H1 (cell line): ENCODE measurements around the gene GAS7. TPM values are rescaled to one million over a fixed set of nuclear protein-coding genes. Genes with fewer than 3 reads are reported as not detected.

ENCODE experiments used
- CTCF ChIA-PET: fragments of 300-600 bp; sonication (Branson Sonifier 250); formaldehyde crosslinking; loops from one replicate; lab custom pipeline; 2021; ENCODE audit not compliant: partially characterized antibody; lab: Charles Lee
- POLR2A ChIA-PET: fragments of 300-600 bp; sonication (Branson Sonifier 250); formaldehyde crosslinking; loops from one replicate; lab custom pipeline; 2021; ENCODE audit warnings: inconsistent platforms; ENCODE audit not compliant: partially characterized antibody; lab: Charles Lee
- DNase-seq, 2 experiments: peaks; one replicate each; pipeline versions ENCODE4 v3.0.0 to v3.0.0-alpha.2; 2010 to 2022; ENCODE audit warnings: low spot score in 2 of 2, low read depth in 1 of 2, mixed read lengths in 1 of 2
- FAIRE-seq: peaks from 2 replicates; lab custom pipeline; 2011; peaks lifted over from hg19 to GRCh38; lab: Jason Lieb, UNC
- H2AFZ ChIP-seq: 2 replicates; pipeline ENCODE4 v1.8.1; 2012; ENCODE audit warnings: low read length, inconsistent platforms
- H2AK5ac ChIP-seq: 2 replicates; pipeline ENCODE4 v1.6.1; 2013; ENCODE audit warnings: low read depth, low read length
- H2BK120ac ChIP-seq: replicated peaks from 2 replicates; pipeline ENCODE3; 2013; ENCODE audit warnings: low read depth, low read length, inconsistent platforms
- H2BK12ac ChIP-seq: 2 replicates; pipeline ENCODE4 v1.6.1; 2013; ENCODE audit warnings: low read depth, low read length
- H2BK15ac ChIP-seq: 2 replicates; pipeline ENCODE4 v1.6.1; 2013; ENCODE audit warnings: low read length
- H2BK20ac ChIP-seq: 2 replicates; pipeline ENCODE4 v1.6.1; 2013; ENCODE audit warnings: low read length
- H2BK5ac ChIP-seq: 2 replicates; pipeline ENCODE4 v1.6.1; 2013; ENCODE audit warnings: low read depth, low read length
- H3K14ac ChIP-seq: 2 replicates; pipeline ENCODE4 v1.6.1; 2013; ENCODE audit warnings: inconsistent platforms; ENCODE audit not compliant: insufficient read length
- H3K18ac ChIP-seq: 2 replicates; pipeline ENCODE4 v1.6.1; 2013; ENCODE audit warnings: low read length; ENCODE audit errors: extremely low read depth
- H3K23ac ChIP-seq: 2 replicates; pipeline ENCODE4 v1.6.1; 2013; ENCODE audit warnings: inconsistent platforms; ENCODE audit not compliant: insufficient read length
- H3K23me2 ChIP-seq: 2 replicates; pipeline ENCODE4 v1.6.1; 2013; ENCODE audit warnings: low read depth, low read length
- H3K27ac ChIP-seq: 2 replicates; pipeline ENCODE4 v1.6.1; 2011; ENCODE audit warnings: low read depth, low read length, inconsistent platforms
- H3K27me3 ChIP-seq, 4 experiments: replicated peaks in 1 of 4; 1 replicate in 1 of 4; 2 replicates in 3 of 4; pipeline versions ENCODE4 v1.6.1 to v1.8.1; 2011 to 2013; ENCODE audit warnings: low read length in 3 of 4, mild to moderate bottlenecking in 3 of 4, inconsistent platforms in 2 of 4, mixed read lengths in 2 of 4, moderate library complexity in 1 of 4; ENCODE audit not compliant: control insufficient read depth in 3 of 4, insufficient read depth in 3 of 4; ENCODE audit errors: extremely low read depth in 1 of 4
- H3K36me3 ChIP-seq, 4 experiments: 2 replicates each; pipeline versions ENCODE4 v1.6.1 to v1.8.1; 2011 to 2013; ENCODE audit warnings: mild to moderate bottlenecking in 4 of 4, low read length in 3 of 4, moderate library complexity in 2 of 4, control low read depth in 1 of 4, inconsistent platforms in 1 of 4; ENCODE audit not compliant: insufficient read depth in 4 of 4, control insufficient read depth in 2 of 4
- H3K4ac ChIP-seq: replicated peaks from 2 replicates; pipeline ENCODE3; 2013; ENCODE audit warnings: low read length, low read depth, mixed read lengths, inconsistent platforms; ENCODE audit not compliant: insufficient read length
- H3K4me1 ChIP-seq, 4 experiments: replicated peaks in 1 of 4; 1 replicate in 1 of 4; 2 replicates in 3 of 4; pipeline versions ENCODE4 v1.6.1 to v1.8.1; 2011 to 2013; ENCODE audit warnings: low read length in 3 of 4, inconsistent platforms in 2 of 4, mixed read lengths in 1 of 4; ENCODE audit not compliant: insufficient read depth in 4 of 4, control insufficient read depth in 3 of 4
- H3K4me2 ChIP-seq, 2 experiments: 2 replicates each; pipeline versions ENCODE4 v1.6.1 to v1.8.1; 2011 to 2013; ENCODE audit warnings: low read depth in 2 of 2, low read length in 2 of 2, control low read depth in 1 of 2, inconsistent platforms in 1 of 2, mild to moderate bottlenecking in 1 of 2; ENCODE audit not compliant: insufficient read depth in 1 of 2
- H3K4me3 ChIP-seq, 4 experiments: fragments of 200-600, 300-600 bp in 1 of 4; sonication (generic), shearing (Covaris generic), sonication (Bioruptor Twin) in 1 of 4; 2 replicates each; pipeline versions ENCODE4 v1.5.1 to v1.8.1; 2011 to 2016; ENCODE audit warnings: low read length in 4 of 4, low read depth in 3 of 4, control low read depth in 2 of 4, inconsistent platforms in 2 of 4, mild to moderate bottlenecking in 2 of 4, mixed read lengths in 1 of 4, moderate library complexity in 1 of 4; ENCODE audit not compliant: insufficient read depth in 2 of 4; ENCODE audit errors: extremely low read depth in 1 of 4
- H3K56ac ChIP-seq: replicated peaks from 2 replicates; pipeline ENCODE3; 2013; ENCODE audit warnings: low read depth, mild to moderate bottlenecking, mixed read lengths, low read length, inconsistent platforms; ENCODE audit not compliant: insufficient read length
- H3K79me1 ChIP-seq: 2 replicates; pipeline ENCODE4 v1.6.1; 2013; ENCODE audit warnings: low read depth, low read length, control low read depth
- H3K79me2 ChIP-seq, 2 experiments: 2 replicates each; pipeline versions ENCODE4 v1.6.1 to v1.8.1; 2012 to 2013; ENCODE audit warnings: low read length in 2 of 2, mild to moderate bottlenecking in 2 of 2, inconsistent platforms in 1 of 2; ENCODE audit not compliant: insufficient read depth in 2 of 2, control insufficient read depth in 1 of 2
- H3K9ac ChIP-seq, 4 experiments: replicated peaks in 1 of 4; 1 replicate in 1 of 4; 2 replicates in 3 of 4; pipeline versions ENCODE4 v1.6.1 to v1.8.1; 2011 to 2013; ENCODE audit warnings: low read depth in 3 of 4, low read length in 3 of 4, control low read depth in 2 of 4, mild to moderate bottlenecking in 2 of 4, moderate library complexity in 2 of 4, inconsistent platforms in 1 of 4; ENCODE audit errors: extremely low read depth in 1 of 4
- H3K9me3 ChIP-seq, 2 experiments: 2 replicates each; pipeline versions ENCODE4 v1.6.1 to v1.8.1; 2012 to 2013; ENCODE audit warnings: mild to moderate bottlenecking in 2 of 2, moderate library complexity in 2 of 2, control low read depth in 1 of 2, inconsistent platforms in 1 of 2, low read depth in 1 of 2, low read length in 1 of 2, mixed read lengths in 1 of 2; ENCODE audit not compliant: insufficient read depth in 2 of 2
- H4K20me1 ChIP-seq, 2 experiments: replicated peaks in 1 of 2; 2 replicates each; pipeline versions ENCODE3 to v1.8.1; 2011 to 2013; ENCODE audit warnings: inconsistent platforms in 2 of 2, low read length in 2 of 2, mild to moderate bottlenecking in 1 of 2; ENCODE audit not compliant: insufficient read depth in 2 of 2, control insufficient read depth in 1 of 2
- H4K5ac ChIP-seq: 2 replicates; pipeline ENCODE4 v1.6.1; 2013; ENCODE audit warnings: low read length, low read depth, mixed read lengths, inconsistent platforms; ENCODE audit not compliant: insufficient read length
- H4K8ac ChIP-seq: 2 replicates; pipeline ENCODE4 v1.8.0; 2013; ENCODE audit warnings: mild to moderate bottlenecking, moderate library complexity, low read length, inconsistent platforms; ENCODE audit not compliant: insufficient read depth; ENCODE audit errors: extremely low read depth
- H4K91ac ChIP-seq: replicated peaks from 2 replicates; pipeline ENCODE3; 2013; ENCODE audit warnings: low read length, mixed read lengths, inconsistent platforms; ENCODE audit not compliant: insufficient read length
- CBX5 ChIP-seq: fragments of 300-800, 300-1000 bp; sonication (generic); IDR thresholded peaks from 2 replicates; pipeline ENCODE4 v1.7.1; 2016; ENCODE audit warnings: antibody characterized with exemption, low read length, low read depth
- HDAC6 ChIP-seq: IDR thresholded peaks from one replicate; pipeline ENCODE4 v1.7.1; 2012; ENCODE audit warnings: low read depth, mild to moderate bottlenecking, inconsistent platforms, low read length, moderate library complexity
- KDM1A ChIP-seq: fragments of 200-600, 300-600 bp; sonication (generic); IDR thresholded peaks from 2 replicates; pipeline ENCODE4 v1.7.1; 2016; ENCODE audit warnings: mild to moderate bottlenecking, low read length, borderline replicate concordance
- POLR2A ChIP-seq, 2 experiments: IDR thresholded peaks; 1 replicate in 1 of 2; 2 replicates in 1 of 2; pipeline ENCODE4 v1.6.1; 2011; ENCODE audit warnings: low read depth in 2 of 2, low read length in 2 of 2, mild to moderate bottlenecking in 2 of 2; ENCODE audit errors: control extremely low read depth in 1 of 2
- RFX5 ChIP-seq: IDR thresholded peaks from 2 replicates; pipeline ENCODE4 v1.6.1; 2011; ENCODE audit warnings: low read depth, low read length, improper control_type of control experiment, borderline replicate concordance
- SRF ChIP-seq: IDR thresholded peaks from 2 replicates; pipeline ENCODE4 v1.6.1; 2011; ENCODE audit warnings: mild to moderate bottlenecking, low read depth, low read length, moderate library complexity
- TEAD4 ChIP-seq: IDR thresholded peaks from 2 replicates; pipeline ENCODE4 v1.6.1; 2012; ENCODE audit warnings: low read depth, low read length, inconsistent platforms, mixed read lengths
- YY1 ChIP-seq: IDR thresholded peaks from 2 replicates; pipeline ENCODE4 v1.6.1; 2011; ENCODE audit warnings: low read depth, mild to moderate bottlenecking, low read length
- ZNF274 ChIP-seq: IDR thresholded peaks from 2 replicates; pipeline ENCODE4 v1.7.0; 2012; ENCODE audit warnings: low read length, borderline replicate concordance; ENCODE audit errors: extremely low read depth
- WGBS, 2 experiments: shearing (Covaris generic) in 1 of 2; methylation state at CpG; one replicate each; pipeline versions ENCODE4 v1.1.6 to v1.1.7; 2013 to 2015; ENCODE audit warnings: low lambda C conversion rate in 2 of 2, mixed read lengths in 2 of 2, inconsistent platforms in 1 of 2, low coverage in 1 of 2, missing lambda C conversion rate in 1 of 2; ENCODE audit not compliant: insufficient replicate concordance in 2 of 2, insufficient coverage in 1 of 2, insufficient read length in 1 of 2; ENCODE audit errors: extremely low coverage in 1 of 2, missing lambda C conversion rate in 1 of 2; 5-methylcytosine and 5-hydroxymethylcytosine counted together
- polyA plus RNA-seq, 7 experiments: library from polyadenylated mRNA; depleted of rRNA in 3 of 7; stranded (reverse) in 5 of 7; unstranded in 2 of 7; fragments of >200 nt in 5 of 7; fragments of 200-250 nt in 2 of 7; gene quantifications; 1 replicate in 5 of 7; 2 replicates in 1 of 7; 4 replicates in 1 of 7; pipeline versions ENCODE4 v1.2.1 to v1.2.3, GENCODE V29; 2011 to 2013; ENCODE audit warnings: missing spikeins in 2 of 7, mixed read lengths in 2 of 7
- total RNA-seq: library from RNA; stranded (reverse); fragmentation: NEBNext Ultra II Directional; extraction: Animal tissue kit (Norgen Biotek cat#: 25700); gene quantifications from 2 replicates; pipeline ENCODE4 v1.2.1, GENCODE V29; 2021

GAS7 gene
- total and polyA plus RNA-seq, 2 of the 8 experiments (the other 6 are each of a cell fraction or from before 2014, with no cell fraction given), result 5.0 to 14.5 TPM

- no peak overlapping the region for H4K5ac ChIP-seq
- POLR2A ChIA-PET, result no interaction called here
- no peak overlapping the region for H2BK120ac ChIP-seq
- H3K4me1 ChIP-seq, result peaks cover 3 to 19% (median 11%) of the 10 kb centered on the region in 4 experiments
- TF ChIP-seq POLR2A (IDR thresholded peaks at IDR 0.05; ENCODE audit: control extremely low read depth in 1 of 2, low read depth in 2 of 2, low read length in 2 of 2), result no peak
- no peak for TF ChIP-seq YY1
- TF ChIP-seq SRF, result no peak
- no peak for TF ChIP-seq RFX5
- TF ChIP-seq ZNF274, result no peak
- no peak for TF ChIP-seq TEAD4
- TF ChIP-seq KDM1A, result no peak
- TF ChIP-seq HDAC6, result no peak
- no peak for TF ChIP-seq CBX5
- no peak overlapping the region for H2BK20ac ChIP-seq
- H2AK5ac ChIP-seq, result 0 out of 2 replicates have a peak overlapping the region, but pooled peaks have one; percentile 5
- no peak overlapping the region for H3K27ac ChIP-seq
- no peak overlapping the region for H3K14ac ChIP-seq
- peak overlapping the region; percentile 48; the same call in 1 of the 2 replicates for H3K18ac ChIP-seq
- no peak for DNase-seq
- H3K23ac ChIP-seq, result no peak overlapping the region
- H3K79me1 ChIP-seq, result no peaks in the 10 kb centered on the region
- H3K4me2 ChIP-seq, result no peak overlapping the region
- no peak overlapping the region for H2BK5ac ChIP-seq
- no peak overlapping the region for H2BK12ac ChIP-seq
- H3K36me3 ChIP-seq, result no peaks in the 10 kb centered on the region; a peak in 1 of 8 replicates
- H3K27me3 ChIP-seq, result no peaks in the 10 kb centered on the region
- no peak overlapping the region for H3K9ac ChIP-seq
- 91% methylated on average over 5 of the region's 5 CpGs; no CpG with 5 or more reads in 1 of the 2 experiments for WGBS, 2 experiments
- H4K8ac ChIP-seq, result no peak overlapping the region
- no peak overlapping the region for H2BK15ac ChIP-seq
- no peak overlapping the region for H3K4ac ChIP-seq
- no peaks in the 10 kb centered on the region for H3K9me3 ChIP-seq
- no peak overlapping the region for H3K56ac ChIP-seq
- CTCF ChIA-PET, result interaction anchor here (0.6 to 1.7 kb wide), 3 partner anchors 13 to 405 kb away, joined by 3 to 6 read pairs (median 3); partner anchors contain the start of gene GAS7
- no peak overlapping the region for H2AFZ ChIP-seq
- H3K23me2 ChIP-seq, result 0 out of 2 replicates have a peak, but pooled peaks cover 6% of the 10 kb centered on the region
- H3K79me2 ChIP-seq, result no peaks in the 10 kb centered on the region
- no peaks in the 10 kb centered on the region for H4K20me1 ChIP-seq
- H4K91ac ChIP-seq, result no peak overlapping the region
- no peak overlapping the region for H3K4me3 ChIP-seq
- FAIRE-seq, result no peak
Measured at GRCh38 chr17:10182785-10183184, 15.6 kb downstream of the GAS7 start.
